K562 (cell line): ENCODE results near the gene CAVIN1. TPM values are rescaled to one million over a fixed set of nuclear protein-coding genes. Genes with fewer than 3 reads are reported as not detected.

Source experiments
- BRF1 ChIP-seq: IDR thresholded peaks from 3 replicates; pipeline ENCODE4 v1.6.1; 2011; ENCODE audit warnings: borderline replicate concordance, mild to moderate bottlenecking; ENCODE audit not compliant: insufficient read length; ENCODE audit errors: extremely low read depth
- ELF1 ChIP-seq: fragments of 200-800 bp; sonication (Bioruptor generic); IDR thresholded peaks from 2 replicates; pipeline ENCODE4 v1.6.1; 2016; ENCODE audit warnings: missing genetic modification characterization, missing compliant biosample characterization
- FUS ChIP-seq: fragments of 200-400 bp; formaldehyde crosslinking; optimal IDR thresholded peaks from 2 replicates; pipeline ENCODE3; 2017; ENCODE audit warnings: low read depth, low read length
- KDM5B ChIP-seq: fragments of 200-600 bp; sonication (generic); IDR thresholded peaks from 2 replicates; pipeline ENCODE4 v1.6.1; 2012; ENCODE audit warnings: low read depth, mild to moderate bottlenecking, moderate library complexity, low read length, control low read depth, inconsistent platforms; ENCODE audit not compliant: insufficient replicate concordance
- MGA ChIP-seq: fragments of 450-650 bp; IDR thresholded peaks from 2 replicates; pipeline ENCODE4 v1.6.1; 2016; ENCODE audit warnings: mild to moderate bottlenecking, moderate library complexity
- MIER1 ChIP-seq: fragments of 450-650 bp; IDR thresholded peaks from 2 replicates; pipeline ENCODE4 v1.6.1; 2016; ENCODE audit warnings: antibody characterized with exemption, mild to moderate bottlenecking, low read depth
- NR0B1 ChIP-seq: fragments of 450-650 bp; IDR thresholded peaks from one replicate; pipeline ENCODE4 v1.6.1; 2018; ENCODE audit warnings: mild to moderate bottlenecking, moderate library complexity; ENCODE audit not compliant: partially characterized antibody
- SMARCA5 ChIP-seq: fragments of 450-650 bp; IDR thresholded peaks from 2 replicates; pipeline ENCODE4 v1.6.1; 2016
- ZC3H4 ChIP-seq: sonication (generic); formaldehyde crosslinking; IDR thresholded peaks from 2 replicates; pipeline ENCODE4 v1.9.0; 2021; ENCODE audit warnings: missing genetic modification reagents, borderline replicate concordance
- ZNF280B ChIP-seq: fragments of 250-450 bp; sonication (Bioruptor Pico); IDR thresholded peaks from 2 replicates; pipeline ENCODE4 v1.5.1; 2021; ENCODE audit warnings: mild to moderate bottlenecking
- ZSCAN29 ChIP-seq: fragments of 450-650 bp; IDR thresholded peaks from 2 replicates; pipeline ENCODE4 v1.6.1; 2017
- polyA plus RNA-seq, 8 experiments: library from polyadenylated mRNA; depleted of rRNA in 4 of 8; stranded (reverse) in 5 of 8; unstranded in 3 of 8; fragments of >200 nt; fragmentation: Nextera tagmentation in 2 of 8; fragmentation: Illumina TruSeq in 1 of 8; extraction: Ambion mirVana in 2 of 8; extraction: Trizol in 1 of 8; gene quantifications; 2 replicates each; pipeline versions ENCODE4 v1.2.1 to v1.2.3, GENCODE V29; 2011 to 2014; ENCODE audit warnings: inconsistent platforms in 1 of 8, missing spikeins in 1 of 8
- total RNA-seq, 7 experiments: library from RNA; depleted of rRNA in 6 of 7; stranded (reverse); fragments of >200 nt in 6 of 7; fragmentation: Illumina TruSeq in 2 of 7; extraction: Trizol in 2 of 7; gene quantifications; 2 replicates each; pipeline versions ENCODE4 v1.2.1 to v1.2.3, GENCODE V29; 2011 to 2021; ENCODE audit warnings: low replicate concordance in 1 of 7

Gene CAVIN1
- total and polyA plus RNA-seq, 9 of the 15 experiments (the other 6 are each of a cell fraction or from before 2014, with no cell fraction given) = 6.8 to 162 (median 74.5) TPM

DNA sequence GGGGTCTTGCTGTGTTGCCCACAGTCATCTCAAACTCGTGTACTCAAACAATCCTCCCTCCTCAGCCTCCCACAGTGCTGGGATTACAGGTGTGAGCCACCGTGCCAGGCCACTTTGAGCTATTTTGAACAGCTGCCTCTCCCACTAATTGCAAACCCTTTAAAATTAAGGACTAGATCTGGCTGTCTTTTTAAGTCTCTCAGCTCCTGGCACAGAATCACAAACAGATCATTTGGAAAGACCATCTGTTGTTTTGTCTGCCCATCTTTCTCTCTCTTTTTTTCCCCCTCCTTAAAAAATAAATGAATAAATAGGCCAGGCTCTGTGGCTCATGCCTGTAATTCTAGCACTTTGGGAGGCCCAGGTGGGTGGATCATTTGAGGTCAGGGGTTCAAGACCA, 23.9 kb downstream of the CAVIN1 start (continued):
- TF ChIP-seq MGA (no peak), BRF1 (no peak), ZSCAN29 (no peak), ZNF280B (CRISPR knock-in tag) (no peak), MIER1 (no peak), ZC3H4 (no peak), KDM5B (no peak), SMARCA5 (no peak), FUS (no peak), NR0B1 (no peak), ELF1 (tag) (no peak)
